ENCODE results near the gene FBXL13.

GRCh38 chr7:102843850-102844249 is 230.7 kb downstream of the FBXL13 start:
- TF ChIP-seq, protein P1, sequence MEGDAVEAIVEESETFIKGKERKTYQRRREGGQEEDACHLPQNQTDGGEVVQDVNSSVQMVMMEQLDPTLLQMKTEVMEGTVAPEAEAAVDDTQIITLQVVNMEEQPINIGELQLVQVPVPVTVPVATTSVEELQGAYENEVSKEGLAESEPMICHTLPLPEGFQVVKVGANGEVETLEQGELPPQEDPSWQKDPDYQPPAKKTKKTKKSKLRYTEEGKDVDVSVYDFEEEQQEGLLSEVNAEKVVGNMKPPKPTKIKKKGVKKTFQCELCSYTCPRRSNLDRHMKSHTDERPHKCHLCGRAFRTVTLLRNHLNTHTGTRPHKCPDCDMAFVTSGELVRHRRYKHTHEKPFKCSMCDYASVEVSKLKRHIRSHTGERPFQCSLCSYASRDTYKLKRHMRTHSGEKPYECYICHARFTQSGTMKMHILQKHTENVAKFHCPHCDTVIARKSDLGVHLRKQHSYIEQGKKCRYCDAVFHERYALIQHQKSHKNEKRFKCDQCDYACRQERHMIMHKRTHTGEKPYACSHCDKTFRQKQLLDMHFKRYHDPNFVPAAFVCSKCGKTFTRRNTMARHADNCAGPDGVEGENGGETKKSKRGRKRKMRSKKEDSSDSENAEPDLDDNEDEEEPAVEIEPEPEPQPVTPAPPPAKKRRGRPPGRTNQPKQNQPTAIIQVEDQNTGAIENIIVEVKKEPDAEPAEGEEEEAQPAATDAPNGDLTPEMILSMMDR (conservative IDR thresholded peaks at IDR 0.05; ENCODE audit: low read depth in 2 of 2) = no peak
- no peak for TF ChIP-seq POLR2AphosphoS5 (IDR thresholded peaks at IDR 0.05; ENCODE audit: low read depth)
- TF ChIP-seq STAT1 (IDR thresholded peaks at IDR 0.05; ENCODE audit: unreplicated experiment) = no peak
- no peak for TF ChIP-seq EZH2 (IDR thresholded peaks at IDR 0.05; ENCODE audit: low read depth, unreplicated experiment)
- no peak for TF ChIP-seq ZNF331 (CRISPR knock-in tag; IDR thresholded peaks at IDR 0.05; ENCODE audit: low read depth)
- no peak for TF ChIP-seq REST (IDR thresholded peaks at IDR 0.05; ENCODE audit: unreplicated experiment)
- no peak for TF ChIP-seq EZH2phosphoT487 (IDR thresholded peaks at IDR 0.05; ENCODE audit: unreplicated experiment)
- TF ChIP-seq ZNF114 (CRISPR knock-in tag; IDR thresholded peaks at IDR 0.05) = no peak
- no peak for TF ChIP-seq CREB1 (CRISPR knock-in tag; IDR thresholded peaks at IDR 0.05; ENCODE audit: low read depth)
- TF ChIP-seq NANOG (IDR thresholded peaks at IDR 0.05; ENCODE audit: borderline replicate concordance) = no peak
- no peak for TF ChIP-seq ETS1 (IDR thresholded peaks at IDR 0.05)
- TF ChIP-seq JUNB (IDR thresholded peaks at IDR 0.05; ENCODE audit: unreplicated experiment) = no peak
- TF ChIP-seq ZNF462 (CRISPR knock-in tag; IDR thresholded peaks at IDR 0.05) = no peak

All from GM23338 (cell line).